Vagina (tissue), 2 donors: Measurements from ENCODE around the gene IVD.

ENCODE experiments used
- CTCF ChIP-seq, 3 experiments: fragments of 450-650 bp in 2 of 3; fragments of 200-600 bp in 1 of 3; sonication (generic) in 1 of 3; IDR thresholded peaks; one replicate each; pipeline ENCODE4 v1.5.1; 2017 to 2019; ENCODE audit warnings: antibody characterized with exemption in 3 of 3, mild to moderate bottlenecking in 2 of 3, moderate library complexity in 2 of 3
- POLR2A ChIP-seq, 2 donors: fragments of 450-650 bp; IDR thresholded peaks; one replicate each; pipeline ENCODE4 v1.6.1; 2017; ENCODE audit warnings: antibody characterized with exemption in 2 of 2, mild to moderate bottlenecking in 2 of 2, moderate library complexity in 2 of 2

DNA sequence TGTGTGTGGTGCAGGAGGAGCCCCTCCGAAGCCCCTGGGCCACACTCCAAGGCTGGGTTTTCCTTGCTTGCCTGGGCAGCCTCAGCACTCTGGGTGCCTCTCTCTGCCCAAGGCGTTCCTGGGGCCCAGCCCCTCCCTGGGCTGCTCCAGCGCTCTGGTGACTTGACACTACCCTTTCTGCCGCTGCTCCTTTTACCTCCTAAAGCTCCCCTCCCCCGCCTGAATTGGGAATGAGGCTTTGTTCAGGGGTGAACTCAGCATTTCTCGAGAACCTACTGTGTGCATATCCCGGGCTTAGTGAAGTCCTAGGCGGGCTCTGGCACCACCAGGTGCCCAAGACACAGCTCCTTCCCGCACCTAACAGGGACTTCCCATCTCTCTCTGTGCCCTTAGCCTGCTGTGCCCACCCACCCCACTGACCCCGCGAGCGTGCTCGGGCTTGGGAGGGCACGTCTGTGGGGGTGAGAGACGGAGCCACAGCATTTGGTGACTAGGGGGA, 33.9 kb downstream of the IVD start:
- TF ChIP-seq CTCF (IDR thresholded peaks at IDR 0.05), result no peak
- no peak for TF ChIP-seq POLR2A (IDR thresholded peaks at IDR 0.05)
